Upper lobe of left lung (tissue), 4 donors: Measurements from ENCODE around the gene MTREX.

Experiments
- CTCF ChIP-seq, 6 experiments: fragments of 450-650 bp in 4 of 6; fragments of 200-600 bp in 2 of 6; sonication (generic) in 2 of 6; IDR thresholded peaks; one replicate each; pipeline ENCODE4 v1.5.1; 2016 to 2019; ENCODE audit warnings: antibody characterized with exemption in 6 of 6
- POLR2AphosphoS5 ChIP-seq, 2 donors: sonication (generic); formaldehyde crosslinking; IDR thresholded peaks; one replicate each; pipeline ENCODE4 v1.5.1; 2017; ENCODE audit warnings: antibody characterized with exemption in 2 of 2

- TF ChIP-seq POLR2AphosphoS5 (IDR thresholded peaks at IDR 0.05) (no peak), CTCF (IDR thresholded peaks at IDR 0.05) (no peak)
Observed at GRCh38 chr5:55300890-55301289, 6.9 kb upstream of the MTREX start.
